HepG2 (cell line): ENCODE results near the gene LMAN1L. TPM values are rescaled to one million over a fixed set of nuclear protein-coding genes. Genes with fewer than 3 reads are reported as not detected.
A peak's percentile ranks its signal among the peaks of the same experiment; 100 is the strongest.

ENCODE experiments used
- GLI4 ChIP-seq: sonication (generic); formaldehyde crosslinking; IDR thresholded peaks from 2 replicates; pipeline ENCODE4 v1.5.1; 2020; ENCODE audit warnings: missing genetic modification reagents, mild to moderate bottlenecking, moderate library complexity, borderline replicate concordance
- KLF6 ChIP-seq: IDR thresholded peaks from 2 replicates; pipeline ENCODE4 v1.8.0; 2016; ENCODE audit warnings: missing biosample characterization, missing genetic modification reagents
- MYNN ChIP-seq: sonication (generic); formaldehyde crosslinking; IDR thresholded peaks from 2 replicates; pipeline ENCODE4 v1.4.0; 2020; ENCODE audit warnings: mild to moderate bottlenecking, low read depth, missing genetic modification reagents
- NBN ChIP-seq: fragments of 450-650 bp; conservative IDR thresholded peaks from 2 replicates; pipeline ENCODE4 v1.6.1; 2017
- NFE2 ChIP-seq: sonication (generic); formaldehyde crosslinking; IDR thresholded peaks from 2 replicates; pipeline ENCODE4 v1.4.0; 2020; ENCODE audit warnings: missing genetic modification reagents
- NRL ChIP-seq: sonication (generic); formaldehyde crosslinking; IDR thresholded peaks from 2 replicates; pipeline ENCODE4 v1.5.0; 2020; ENCODE audit warnings: missing genetic modification reagents, mild to moderate bottlenecking, moderate library complexity, borderline replicate concordance
- PCBP1 ChIP-seq: fragments of 200-400 bp; formaldehyde crosslinking; IDR thresholded peaks from 2 replicates; pipeline ENCODE4 v1.6.1; 2017; ENCODE audit warnings: mild to moderate bottlenecking, low read depth, low read length, borderline replicate concordance
- PHF8 ChIP-seq: sonication (generic); formaldehyde crosslinking; IDR thresholded peaks from 2 replicates; pipeline ENCODE4 v1.5.0; 2020; ENCODE audit warnings: missing genetic modification reagents
- PRMT3 ChIP-seq: sonication (generic); formaldehyde crosslinking; IDR thresholded peaks from 2 replicates; pipeline ENCODE4 v1.8.1; 2022; ENCODE audit warnings: low read depth, mild to moderate bottlenecking, moderate library complexity, missing genetic modification reagents, borderline replicate concordance
- RELA ChIP-seq: sonication (generic); formaldehyde crosslinking; IDR thresholded peaks from 2 replicates; pipeline ENCODE4 v1.4.0; 2020; ENCODE audit warnings: missing genetic modification reagents
- SIN3A ChIP-seq: IDR thresholded peaks from 2 replicates; pipeline ENCODE4 v1.6.1; 2011; ENCODE audit warnings: low read depth, mild to moderate bottlenecking, control low read depth, low read length, borderline replicate concordance
- YY1 ChIP-seq: IDR thresholded peaks from 2 replicates; pipeline ENCODE4 v1.6.1; 2011; ENCODE audit warnings: low read length, low read depth, moderate library complexity, mild to moderate bottlenecking; ENCODE audit not compliant: insufficient read depth, insufficient replicate concordance
- ZBTB1 ChIP-seq: sonication (generic); formaldehyde crosslinking; IDR thresholded peaks from 2 replicates; pipeline ENCODE4 v1.4.0; 2020; ENCODE audit warnings: missing genetic modification reagents, borderline replicate concordance
- ZFP1 ChIP-seq: IDR thresholded peaks from 2 replicates; pipeline ENCODE4 v1.6.1; 2016
- ZFP36L1 ChIP-seq: sonication (generic); formaldehyde crosslinking; IDR thresholded peaks from 2 replicates; pipeline ENCODE4 v1.8.0; 2022; ENCODE audit warnings: mild to moderate bottlenecking, missing genetic modification reagents, moderate library complexity
- ZFX ChIP-seq: sonication (generic); formaldehyde crosslinking; IDR thresholded peaks from 2 replicates; pipeline ENCODE4 v1.4.0; 2020; ENCODE audit warnings: mild to moderate bottlenecking, low read depth, missing genetic modification reagents, moderate library complexity
- ZNF10 ChIP-seq: sonication (generic); formaldehyde crosslinking; IDR thresholded peaks from 2 replicates; pipeline ENCODE4 v1.4.0; 2020; ENCODE audit warnings: mild to moderate bottlenecking, low read depth, missing genetic modification reagents, borderline replicate concordance
- ZNF124 ChIP-seq: sonication (generic); formaldehyde crosslinking; IDR thresholded peaks from 2 replicates; pipeline ENCODE4 v1.4.0; 2020; ENCODE audit warnings: missing genetic modification reagents
- ZNF207 ChIP-seq: fragments of 450-650 bp; IDR thresholded peaks from 2 replicates; pipeline ENCODE4 v1.6.1; 2016; ENCODE audit warnings: antibody characterized with exemption, borderline replicate concordance
- ZNF572 ChIP-seq: sonication (generic); formaldehyde crosslinking; IDR thresholded peaks from 2 replicates; pipeline ENCODE4 v1.5.1; 2020; ENCODE audit warnings: mild to moderate bottlenecking, missing genetic modification reagents
- ZNF788 ChIP-seq: sonication (generic); formaldehyde crosslinking; IDR thresholded peaks from 2 replicates; pipeline ENCODE4 v1.5.0; 2020; ENCODE audit warnings: mild to moderate bottlenecking, missing genetic modification reagents, borderline replicate concordance
- ZNF816 ChIP-seq: sonication (generic); formaldehyde crosslinking; IDR thresholded peaks from 2 replicates; pipeline ENCODE4 v1.8.0; 2022; ENCODE audit warnings: missing genetic modification reagents, mild to moderate bottlenecking, borderline replicate concordance
- polyA plus RNA-seq, 8 experiments: library from polyadenylated mRNA; depleted of rRNA in 3 of 8; stranded (reverse) in 7 of 8; unstranded in 1 of 8; fragments of >200 nt; fragmentation: Illumina TruSeq in 4 of 8; extraction: Trizol in 4 of 8; gene quantifications; 2 replicates each; pipeline versions ENCODE4 v1.2.1 to v1.2.3, GENCODE V29; 2011 to 2016; ENCODE audit warnings: low read depth in 4 of 8, missing spikeins in 1 of 8, mixed read lengths in 1 of 8; ENCODE audit not compliant: insufficient read depth in 1 of 8
- total RNA-seq, 5 experiments: library from RNA; depleted of rRNA; stranded (reverse); fragments of >200 nt; fragmentation: Illumina TruSeq; extraction: Trizol; gene quantifications; 2 replicates each; pipeline ENCODE4 v1.2.3, GENCODE V29; 2016; ENCODE audit warnings: low read depth in 1 of 5
- TF ChIP-seq, protein P1 (sequence below): sonication (generic); formaldehyde crosslinking; IDR thresholded peaks from 2 replicates; pipeline ENCODE4 v1.4.0; 2020; ENCODE audit warnings: mild to moderate bottlenecking, missing genetic modification reagents
- TF ChIP-seq, protein P2 (sequence below): sonication (generic); formaldehyde crosslinking; IDR thresholded peaks from 2 replicates; pipeline ENCODE4 v1.4.0; 2020; ENCODE audit warnings: mild to moderate bottlenecking, missing genetic modification reagents
- TF ChIP-seq, protein P3 (sequence below): sonication (generic); formaldehyde crosslinking; IDR thresholded peaks from 2 replicates; pipeline ENCODE4 v1.8.1; 2023; ENCODE audit warnings: mild to moderate bottlenecking, missing genetic modification reagents
- TF ChIP-seq, protein P4 (sequence below): IDR thresholded peaks from 2 replicates; pipeline ENCODE4 v1.6.1; 2018; ENCODE audit warnings: missing genetic modification reagents
- TF ChIP-seq, protein P5 (sequence below): sonication (generic); formaldehyde crosslinking; IDR thresholded peaks from 2 replicates; pipeline ENCODE4 v1.8.1; 2023; ENCODE audit warnings: missing genetic modification reagents, inconsistent platforms, borderline replicate concordance
- TF ChIP-seq, protein P6 (sequence below): sonication (generic); formaldehyde crosslinking; IDR thresholded peaks from 2 replicates; pipeline ENCODE4 v1.8.0; 2022; ENCODE audit warnings: mild to moderate bottlenecking, missing genetic modification reagents, moderate library complexity

LMAN1L gene
- total and polyA plus RNA-seq, 2 of the 13 experiments (the other 11 are each of a cell fraction or from before 2014, with no cell fraction given), result not detected

DNA sequence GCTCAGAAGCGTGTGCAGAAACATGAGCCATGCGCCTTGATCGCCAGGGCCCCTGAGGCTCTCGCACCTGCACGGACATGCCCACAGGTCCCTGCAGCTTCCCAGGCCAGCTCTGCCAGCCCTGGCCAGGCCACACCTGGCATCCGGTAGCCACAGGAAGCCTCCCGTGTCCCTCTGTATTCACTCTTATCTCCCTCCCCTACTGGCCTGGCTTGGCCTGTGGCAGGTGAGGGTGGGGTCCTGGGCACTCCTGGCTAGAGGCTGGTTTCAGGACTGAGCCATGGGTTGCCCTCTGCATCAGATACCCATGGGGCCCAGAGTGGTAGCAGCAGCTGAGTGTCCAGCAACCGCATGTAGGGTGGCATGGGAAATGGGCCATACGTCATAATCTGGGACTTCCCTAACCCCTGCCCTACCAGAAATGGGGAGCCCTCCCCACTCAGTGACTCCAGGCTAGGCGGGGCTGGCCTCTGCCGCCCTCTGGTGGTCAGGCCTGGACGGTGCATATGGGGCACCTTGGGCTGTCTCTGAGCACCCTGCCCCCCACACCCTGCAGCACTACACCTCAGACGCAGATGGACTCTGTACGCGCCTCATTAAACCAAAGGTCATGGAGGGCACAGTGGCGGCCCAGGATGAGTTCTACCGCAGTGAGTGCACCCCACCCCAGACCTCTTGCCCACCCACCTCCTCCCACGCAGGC lies 12.6 kb upstream of the LMAN1L start (continued):
- TF ChIP-seq ZNF124 (CRISPR knock-in tag), result no peak
- no peak for TF ChIP-seq GLI4 (CRISPR knock-in tag)
- no peak for TF ChIP-seq ZFP1 (CRISPR knock-in tag)
- TF ChIP-seq KLF6 (CRISPR knock-in tag), result no peak
- TF ChIP-seq ZNF788 (CRISPR knock-in tag), result peak; percentile 32; the same call in 1 of the 2 replicates
- TF ChIP-seq, protein P1, sequence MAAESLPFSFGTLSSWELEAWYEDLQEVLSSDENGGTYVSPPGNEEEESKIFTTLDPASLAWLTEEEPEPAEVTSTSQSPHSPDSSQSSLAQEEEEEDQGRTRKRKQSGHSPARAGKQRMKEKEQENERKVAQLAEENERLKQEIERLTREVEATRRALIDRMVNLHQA (CRISPR knock-in tag), result no peak
- TF ChIP-seq ZFX, result no peak
- TF ChIP-seq MYNN (CRISPR knock-in tag), result no peak
- TF ChIP-seq PHF8 (CRISPR knock-in tag), result peak; percentile 23; the same call in 1 of the 2 replicates
- TF ChIP-seq ZNF816, result no peak
- TF ChIP-seq NFE2 (CRISPR knock-in tag), result no peak
- TF ChIP-seq PRMT3 (CRISPR knock-in tag), result no peak
- TF ChIP-seq ZBTB1 (CRISPR knock-in tag), result no peak
- TF ChIP-seq, protein P2, sequence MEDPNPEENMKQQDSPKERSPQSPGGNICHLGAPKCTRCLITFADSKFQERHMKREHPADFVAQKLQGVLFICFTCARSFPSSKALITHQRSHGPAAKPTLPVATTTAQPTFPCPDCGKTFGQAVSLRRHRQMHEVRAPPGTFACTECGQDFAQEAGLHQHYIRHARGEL (CRISPR knock-in tag), result no peak
- TF ChIP-seq, protein P3, sequence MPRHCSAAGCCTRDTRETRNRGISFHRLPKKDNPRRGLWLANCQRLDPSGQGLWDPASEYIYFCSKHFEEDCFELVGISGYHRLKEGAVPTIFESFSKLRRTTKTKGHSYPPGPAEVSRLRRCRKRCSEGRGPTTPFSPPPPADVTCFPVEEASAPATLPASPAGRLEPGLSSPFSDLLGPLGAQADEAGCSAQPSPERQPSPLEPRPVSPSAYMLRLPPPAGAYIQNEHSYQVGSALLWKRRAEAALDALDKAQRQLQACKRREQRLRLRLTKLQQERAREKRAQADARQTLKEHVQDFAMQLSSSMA, result no peak
- TF ChIP-seq SIN3A, result no peak
- TF ChIP-seq YY1, result peak; percentile 22
- TF ChIP-seq ZNF207, result no peak
- 0 out of 2 replicates have a peak, but pooled peaks have one; percentile 37 for TF ChIP-seq PCBP1
- TF ChIP-seq NBN, result no peak
- TF ChIP-seq NRL (CRISPR knock-in tag), result no peak
- TF ChIP-seq ZNF10, result no peak
- TF ChIP-seq, protein P4, sequence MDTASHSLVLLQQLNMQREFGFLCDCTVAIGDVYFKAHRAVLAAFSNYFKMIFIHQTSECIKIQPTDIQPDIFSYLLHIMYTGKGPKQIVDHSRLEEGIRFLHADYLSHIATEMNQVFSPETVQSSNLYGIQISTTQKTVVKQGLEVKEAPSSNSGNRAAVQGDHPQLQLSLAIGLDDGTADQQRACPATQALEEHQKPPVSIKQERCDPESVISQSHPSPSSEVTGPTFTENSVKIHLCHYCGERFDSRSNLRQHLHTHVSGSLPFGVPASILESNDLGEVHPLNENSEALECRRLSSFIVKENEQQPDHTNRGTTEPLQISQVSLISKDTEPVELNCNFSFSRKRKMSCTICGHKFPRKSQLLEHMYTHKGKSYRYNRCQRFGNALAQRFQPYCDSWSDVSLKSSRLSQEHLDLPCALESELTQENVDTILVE, result no peak
- no peak for TF ChIP-seq ZFP36L1 (CRISPR knock-in tag)
- TF ChIP-seq, protein P5, sequence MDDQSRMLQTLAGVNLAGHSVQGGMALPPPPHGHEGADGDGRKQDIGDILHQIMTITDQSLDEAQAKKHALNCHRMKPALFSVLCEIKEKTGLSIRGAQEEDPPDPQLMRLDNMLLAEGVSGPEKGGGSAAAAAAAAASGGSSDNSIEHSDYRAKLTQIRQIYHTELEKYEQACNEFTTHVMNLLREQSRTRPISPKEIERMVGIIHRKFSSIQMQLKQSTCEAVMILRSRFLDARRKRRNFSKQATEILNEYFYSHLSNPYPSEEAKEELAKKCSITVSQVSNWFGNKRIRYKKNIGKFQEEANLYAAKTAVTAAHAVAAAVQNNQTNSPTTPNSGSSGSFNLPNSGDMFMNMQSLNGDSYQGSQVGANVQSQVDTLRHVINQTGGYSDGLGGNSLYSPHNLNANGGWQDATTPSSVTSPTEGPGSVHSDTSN (CRISPR knock-in tag), result no peak
- no peak for TF ChIP-seq ZNF572
- TF ChIP-seq, protein P6, sequence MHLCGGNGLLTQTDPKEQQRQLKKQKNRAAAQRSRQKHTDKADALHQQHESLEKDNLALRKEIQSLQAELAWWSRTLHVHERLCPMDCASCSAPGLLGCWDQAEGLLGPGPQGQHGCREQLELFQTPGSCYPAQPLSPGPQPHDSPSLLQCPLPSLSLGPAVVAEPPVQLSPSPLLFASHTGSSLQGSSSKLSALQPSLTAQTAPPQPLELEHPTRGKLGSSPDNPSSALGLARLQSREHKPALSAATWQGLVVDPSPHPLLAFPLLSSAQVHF (CRISPR knock-in tag), result no peak
- no peak for TF ChIP-seq RELA
